Keratinocyte (primary cell): Measurements from ENCODE around the gene ZCCHC24. TPM values are rescaled to one million over a fixed set of nuclear protein-coding genes. Genes with fewer than 3 reads are reported as not detected.

ENCODE experiments used
- DNase-seq: peaks from one replicate; pipeline ENCODE4 v3.0.0-alpha.2; 2011; ENCODE audit warnings: low read depth, missing footprints, low spot score
- FAIRE-seq: peaks from 2 replicates; lab custom pipeline; 2011; peaks lifted over from hg19 to GRCh38; lab: Jason Lieb, UNC
- H2AFZ ChIP-seq: 2 replicates; pipeline ENCODE4 v1.6.0; 2012; ENCODE audit warnings: low read length, control low read depth, inconsistent platforms; ENCODE audit not compliant: control insufficient read depth
- H3K27ac ChIP-seq: 2 replicates; pipeline ENCODE4 v1.5.1; 2011; ENCODE audit warnings: low read length; ENCODE audit not compliant: control insufficient read depth, insufficient read depth
- H3K27me3 ChIP-seq: 3 replicates; pipeline ENCODE4 v1.6.0; 2011; ENCODE audit warnings: low read length; ENCODE audit not compliant: control insufficient read depth, insufficient read depth; ENCODE audit errors: extremely low read depth
- H3K36me3 ChIP-seq, 2 experiments: 2 replicates in 1 of 2; 3 replicates in 1 of 2; pipeline ENCODE4 v1.5.1; 2011; ENCODE audit warnings: low read length in 2 of 2, mild to moderate bottlenecking in 1 of 2; ENCODE audit not compliant: control insufficient read depth in 2 of 2, insufficient read depth in 2 of 2; ENCODE audit errors: extremely low read depth in 1 of 2
- H3K4me1 ChIP-seq: 3 replicates; pipeline ENCODE4 v1.5.1; 2011; ENCODE audit warnings: low read length; ENCODE audit not compliant: control insufficient read depth, insufficient read depth; ENCODE audit errors: extremely low read depth
- H3K4me2 ChIP-seq: 3 replicates; pipeline ENCODE4 v1.6.0; 2011; ENCODE audit warnings: low read depth, low read length; ENCODE audit not compliant: control insufficient read depth, insufficient read depth; ENCODE audit errors: extremely low read depth
- H3K4me3 ChIP-seq, 3 experiments: fragments of 200-600 bp in 1 of 3; sonication (generic) in 1 of 3; 2 replicates in 2 of 3; 3 replicates in 1 of 3; pipeline ENCODE4 v1.5.1; 2011 to 2016; ENCODE audit warnings: low read length in 3 of 3, mild to moderate bottlenecking in 3 of 3, control low read depth in 2 of 3, inconsistent platforms in 1 of 3, low read depth in 1 of 3, mixed read lengths in 1 of 3, mixed run types in 1 of 3, moderate library complexity in 1 of 3; ENCODE audit not compliant: control insufficient read depth in 2 of 3, insufficient read depth in 2 of 3; ENCODE audit errors: extremely low read depth in 1 of 3
- H3K79me2 ChIP-seq: 2 replicates; pipeline ENCODE4 v1.6.0; 2012; ENCODE audit warnings: low read length; ENCODE audit not compliant: control insufficient read depth, insufficient read depth
- H3K9ac ChIP-seq: 3 replicates; pipeline ENCODE4 v1.6.0; 2011; ENCODE audit warnings: low read length; ENCODE audit not compliant: control insufficient read depth, insufficient read depth; ENCODE audit errors: extremely low read depth
- H3K9me1 ChIP-seq: 3 replicates; pipeline ENCODE4 v1.6.0; 2011; ENCODE audit warnings: low read length; ENCODE audit not compliant: control insufficient read depth, insufficient read depth; ENCODE audit errors: extremely low read depth
- H3K9me3 ChIP-seq: 2 replicates; pipeline ENCODE4 v1.5.1; 2012; ENCODE audit warnings: low read depth, low read length; ENCODE audit not compliant: control insufficient read depth
- H4K20me1 ChIP-seq: 3 replicates; pipeline ENCODE4 v1.6.0; 2011; ENCODE audit warnings: low read length; ENCODE audit not compliant: control insufficient read depth, insufficient read depth; ENCODE audit errors: extremely low read depth
- CTCF ChIP-seq, 3 experiments: IDR thresholded peaks in 1 of 3; conservative IDR thresholded peaks in 1 of 3; optimal IDR thresholded peaks in 1 of 3; 2 replicates in 2 of 3; 3 replicates in 1 of 3; pipeline versions ENCODE3 to v1.5.1; 2011; ENCODE audit warnings: low read length in 3 of 3, mild to moderate bottlenecking in 3 of 3, moderate library complexity in 2 of 3, control low read depth in 1 of 3, inconsistent platforms in 1 of 3; ENCODE audit not compliant: insufficient read depth in 2 of 3; ENCODE audit errors: extremely low read depth in 1 of 3
- EZH2 ChIP-seq: IDR thresholded peaks from one replicate; pipeline ENCODE4 v1.6.1; 2012; ENCODE audit warnings: inconsistent platforms, mild to moderate bottlenecking, low read length, moderate library complexity
- dilution Hi-C: fragments of 300-500 bp; cut with MboI; formaldehyde crosslinking; loops from one replicate; pipeline ENCODE4 v1.7.0; 2020; ENCODE audit warnings: low sequenced_read_pairs; ENCODE audit not compliant: extremely low pct_ligation_motif_present
- polyA plus RNA-seq, 5 experiments: library from polyadenylated mRNA; depleted of rRNA in 3 of 5; stranded (reverse) in 3 of 5; stranded (forward) in 1 of 5; unstranded in 1 of 5; fragments of >200 nt; gene quantifications; 1 replicate in 1 of 5; 2 replicates in 3 of 5; 3 replicates in 1 of 5; pipeline versions ENCODE4 v1.2.1 to v1.2.3, GENCODE V29; 2011 to 2012; ENCODE audit warnings: missing spikeins in 2 of 5, low read depth in 1 of 5, low replicate concordance in 1 of 5

ZCCHC24 gene
- polyA plus RNA-seq, 1 donor (not counting 4 experiments of a cell fraction or from before 2014, with no cell fraction given) = 0.96 TPM

- H3K79me2 ChIP-seq = no peaks in the 10 kb centered on the region
- dilution Hi-C loops = no loop called here
- H4K20me1 ChIP-seq = no peaks in the 10 kb centered on the region
- FAIRE-seq (no peak), DNase-seq (no peak)
- no peak overlapping the region for H2AFZ ChIP-seq
- TF ChIP-seq EZH2 (no peak), CTCF (optimal IDR thresholded peaks at IDR 0.05 in 1 of 3, IDR thresholded peaks at IDR 0.05 in 1 of 3, conservative IDR thresholded peaks at IDR 0.05 in 1 of 3; ENCODE audit: extremely low read depth in 1 of 3, insufficient read depth in 2 of 3, low read length in 3 of 3) (no peak)
- H3K4me2 ChIP-seq = no peak overlapping the region
- H3K4me1 ChIP-seq = peaks cover 12% of the 10 kb centered on the region
- H3K36me3 ChIP-seq = no peaks in the 10 kb centered on the region
- no peak overlapping the region for H3K4me3 ChIP-seq
- H3K27me3 ChIP-seq = no peaks in the 10 kb centered on the region
- no peak overlapping the region for H3K27ac ChIP-seq
- H3K9me1 ChIP-seq = no peaks in the 10 kb centered on the region
- no peaks in the 10 kb centered on the region for H3K9me3 ChIP-seq
- no peak overlapping the region for H3K9ac ChIP-seq
Observed at GRCh38 chr10:79449181-79450146, 4.0 kb upstream of the ZCCHC24 start.

GRCh38 chr10:79448732-79449049 is 3.3 kb upstream of the ZCCHC24 start:
- H3K36me3 ChIP-seq = no peaks in the 10 kb centered on the region
- no peak overlapping the region for H2AFZ ChIP-seq
- H3K9me3 ChIP-seq = no peaks in the 10 kb centered on the region
- H3K4me1 ChIP-seq = peaks cover 8% of the 10 kb centered on the region
- H4K20me1 ChIP-seq = no peaks in the 10 kb centered on the region
- H3K9me1 ChIP-seq = no peaks in the 10 kb centered on the region
- no peak overlapping the region for H3K27ac ChIP-seq
- TF ChIP-seq EZH2 = no peak
- no peak for TF ChIP-seq CTCF (optimal IDR thresholded peaks at IDR 0.05 in 1 of 3, IDR thresholded peaks at IDR 0.05 in 1 of 3, conservative IDR thresholded peaks at IDR 0.05 in 1 of 3; ENCODE audit: extremely low read depth in 1 of 3, insufficient read depth in 2 of 3, low read length in 3 of 3)
- no peaks in the 10 kb centered on the region for H3K27me3 ChIP-seq
- DNase-seq = no peak
- no peak overlapping the region for H3K4me2 ChIP-seq
- dilution Hi-C loops = no loop called here
- FAIRE-seq = no peak
- H3K79me2 ChIP-seq = no peaks in the 10 kb centered on the region
- no peak overlapping the region for H3K4me3 ChIP-seq
- no peak overlapping the region for H3K9ac ChIP-seq
